Measurements from ENCODE around the gene EEF1AKMT3. TPM values are rescaled to one million over a fixed set of nuclear protein-coding genes. Genes with fewer than 3 reads are reported as not detected.

The EEF1AKMT3 gene
- total and polyA plus RNA-seq, 2 experiments from 2014 or later, result 12.4 to 15.7 TPM

GRCh38 chr12:57797933-57798332 is 25.5 kb downstream of the EEF1AKMT3 start:
- in situ Hi-C loops (cut with MboI), result no loop called here
- peaks cover 16% of the 10 kb centered on the region for H3K79me2 ChIP-seq (ENCODE audit: insufficient read depth)
- peaks cover 56% of the 10 kb centered on the region for H3F3A ChIP-seq (ENCODE audit: insufficient read depth)
- H3K27me3 ChIP-seq (replicated peaks; ENCODE audit: insufficient read depth), result no peaks in the 10 kb centered on the region
- H3K4me1 ChIP-seq (ENCODE audit: insufficient read depth), result peaks cover 23% of the 10 kb centered on the region
- no peak for DNase-seq
- 100% methylated on average over 1 of the region's 1 CpG for WGBS, 2 experiments (ENCODE audit: low coverage in 1 of 2, low lambda C conversion rate in 2 of 2, missing lambda C conversion rate in 2 of 2)
- no peak overlapping the region for H3K4me2 ChIP-seq (ENCODE audit: unreplicated experiment)
- peaks cover 70% of the 10 kb centered on the region for H3K36me3 ChIP-seq (ENCODE audit: low read depth)
- no peak overlapping the region for H3K4me3 ChIP-seq
- no peak overlapping the region for H3K9ac ChIP-seq
- TF ChIP-seq EZH2 (IDR thresholded peaks at IDR 0.05; ENCODE audit: insufficient read depth, poor library complexity, severe bottlenecking) (no peak), EZH2phosphoT487 (IDR thresholded peaks at IDR 0.05; ENCODE audit: insufficient read depth, low read depth) (no peak)
- H2AFZ ChIP-seq, result no peak overlapping the region
- H3K9me2 ChIP-seq (ENCODE audit: insufficient read depth), result no peaks in the 10 kb centered on the region
- no peak overlapping the region for H3K27ac ChIP-seq
- no peaks in the 10 kb centered on the region for H3K9me3 ChIP-seq (ENCODE audit: low read depth)
- H4K20me1 ChIP-seq (ENCODE audit: insufficient read depth), result no peaks in the 10 kb centered on the region

GRCh38 chr12:57800965-57801364 is 28.6 kb downstream of the EEF1AKMT3 start:
- no peak for TF ChIP-seq EZH2 (IDR thresholded peaks at IDR 0.05; ENCODE audit: insufficient read depth, poor library complexity, severe bottlenecking)
- H3K27me3 ChIP-seq (replicated peaks; ENCODE audit: insufficient read depth), result no peaks in the 10 kb centered on the region
- H3K4me3 ChIP-seq, result no peak overlapping the region
- no peak overlapping the region for H2AFZ ChIP-seq
- H3K9me3 ChIP-seq (ENCODE audit: low read depth), result no peaks in the 10 kb centered on the region
- no peaks in the 10 kb centered on the region; the same call in 1 of the 2 replicates for H3K4me1 ChIP-seq (ENCODE audit: insufficient read depth)
- H3K4me2 ChIP-seq (ENCODE audit: unreplicated experiment), result no peak overlapping the region
- in situ Hi-C loops (cut with MboI), result no loop called here
- H3K36me3 ChIP-seq (ENCODE audit: low read depth), result peaks cover 61% of the 10 kb centered on the region
- WGBS, 2 experiments (ENCODE audit: low coverage in 1 of 2, low lambda C conversion rate in 2 of 2, missing lambda C conversion rate in 2 of 2), result 97 to 100% methylated on average over 3 of the region's 3 CpGs
- H3K9ac ChIP-seq, result no peak overlapping the region
- peak; percentile 12 for DNase-seq
- H3K9me2 ChIP-seq (ENCODE audit: insufficient read depth), result no peaks in the 10 kb centered on the region
- H3K79me2 ChIP-seq (ENCODE audit: insufficient read depth), result peaks cover 9% of the 10 kb centered on the region
- peaks cover 40% of the 10 kb centered on the region for H3F3A ChIP-seq (ENCODE audit: insufficient read depth)
- no peaks in the 10 kb centered on the region for H4K20me1 ChIP-seq (ENCODE audit: insufficient read depth)
- no peak overlapping the region for H3K27ac ChIP-seq

GRCh38 chr12:57802607-57803006 is 30.2 kb downstream of the EEF1AKMT3 start:
- H3K27ac ChIP-seq, result no peak overlapping the region
- no peaks in the 10 kb centered on the region for H3K9me3 ChIP-seq (ENCODE audit: low read depth)
- H3K4me2 ChIP-seq (ENCODE audit: unreplicated experiment), result no peak overlapping the region
- TF ChIP-seq EZH2 (IDR thresholded peaks at IDR 0.05; ENCODE audit: insufficient read depth, poor library complexity, severe bottlenecking) (no peak), EZH2phosphoT487 (IDR thresholded peaks at IDR 0.05; ENCODE audit: insufficient read depth, low read depth) (no peak)
- no peak for DNase-seq
- H4K20me1 ChIP-seq (ENCODE audit: insufficient read depth), result no peaks in the 10 kb centered on the region
- no peaks in the 10 kb centered on the region for H3K4me1 ChIP-seq (ENCODE audit: insufficient read depth)
- WGBS, 2 experiments (ENCODE audit: low coverage in 1 of 2, low lambda C conversion rate in 2 of 2, missing lambda C conversion rate in 2 of 2), result 69 to 78% methylated on average over 1 of the region's 1 CpG
- no peaks in the 10 kb centered on the region for H3K79me2 ChIP-seq (ENCODE audit: insufficient read depth)
- no peaks in the 10 kb centered on the region for H3K27me3 ChIP-seq (replicated peaks; ENCODE audit: insufficient read depth)
- H2AFZ ChIP-seq, result no peak overlapping the region
- H3K9me2 ChIP-seq (ENCODE audit: insufficient read depth), result no peaks in the 10 kb centered on the region
- H3K9ac ChIP-seq, result no peak overlapping the region
- H3K4me3 ChIP-seq, result no peak overlapping the region
- in situ Hi-C loops (cut with MboI), result no loop called here
- peaks cover 44% of the 10 kb centered on the region for H3K36me3 ChIP-seq (ENCODE audit: low read depth)
- H3F3A ChIP-seq (ENCODE audit: insufficient read depth), result peaks cover 31% of the 10 kb centered on the region

GRCh38 chr12:57803319-57803893 is 31.0 kb downstream of the EEF1AKMT3 start:
- Histone ChIP-seq H3K4me3 (no peak overlapping the region), H3K9me2 (ENCODE audit: insufficient read depth) (no peaks in the 10 kb centered on the region), H4K20me1 (ENCODE audit: insufficient read depth) (no peaks in the 10 kb centered on the region), H3K9me3 (ENCODE audit: low read depth) (no peaks in the 10 kb centered on the region), H3K9ac (0 out of 2 replicates have a peak overlapping the region, but pooled peaks have one; percentile 6), H3K36me3 (ENCODE audit: low read depth) (peaks cover 38% of the 10 kb centered on the region), H3K27me3 (replicated peaks; ENCODE audit: insufficient read depth) (no peaks in the 10 kb centered on the region), H3F3A (ENCODE audit: insufficient read depth) (peaks cover 26% of the 10 kb centered on the region), H3K4me2 (ENCODE audit: unreplicated experiment) (no peak overlapping the region), H3K79me2 (ENCODE audit: insufficient read depth) (no peaks in the 10 kb centered on the region), H3K4me1 (ENCODE audit: insufficient read depth) (no peaks in the 10 kb centered on the region), H2AFZ (no peak overlapping the region), H3K27ac (no peak overlapping the region)
- 29 to 39% methylated on average over 9 of the region's 9 CpGs for WGBS, 2 experiments (ENCODE audit: low coverage in 1 of 2, low lambda C conversion rate in 2 of 2, missing lambda C conversion rate in 2 of 2)
- peak; percentile 72 for DNase-seq
- no peak for TF ChIP-seq EZH2phosphoT487 (IDR thresholded peaks at IDR 0.05; ENCODE audit: insufficient read depth, low read depth)
- TF ChIP-seq EZH2 (IDR thresholded peaks at IDR 0.05; ENCODE audit: insufficient read depth, poor library complexity, severe bottlenecking), result no peak
- in situ Hi-C loops (cut with MboI), result no loop called here
